ENCODE measurements around the gene PIK3CG. TPM values are rescaled to one million over a fixed set of nuclear protein-coding genes. Genes with fewer than 3 reads are reported as not detected.

PIK3CG gene
- total RNA-seq, 1 donor from 2014 or later, result 11.6 TPM

DNA sequence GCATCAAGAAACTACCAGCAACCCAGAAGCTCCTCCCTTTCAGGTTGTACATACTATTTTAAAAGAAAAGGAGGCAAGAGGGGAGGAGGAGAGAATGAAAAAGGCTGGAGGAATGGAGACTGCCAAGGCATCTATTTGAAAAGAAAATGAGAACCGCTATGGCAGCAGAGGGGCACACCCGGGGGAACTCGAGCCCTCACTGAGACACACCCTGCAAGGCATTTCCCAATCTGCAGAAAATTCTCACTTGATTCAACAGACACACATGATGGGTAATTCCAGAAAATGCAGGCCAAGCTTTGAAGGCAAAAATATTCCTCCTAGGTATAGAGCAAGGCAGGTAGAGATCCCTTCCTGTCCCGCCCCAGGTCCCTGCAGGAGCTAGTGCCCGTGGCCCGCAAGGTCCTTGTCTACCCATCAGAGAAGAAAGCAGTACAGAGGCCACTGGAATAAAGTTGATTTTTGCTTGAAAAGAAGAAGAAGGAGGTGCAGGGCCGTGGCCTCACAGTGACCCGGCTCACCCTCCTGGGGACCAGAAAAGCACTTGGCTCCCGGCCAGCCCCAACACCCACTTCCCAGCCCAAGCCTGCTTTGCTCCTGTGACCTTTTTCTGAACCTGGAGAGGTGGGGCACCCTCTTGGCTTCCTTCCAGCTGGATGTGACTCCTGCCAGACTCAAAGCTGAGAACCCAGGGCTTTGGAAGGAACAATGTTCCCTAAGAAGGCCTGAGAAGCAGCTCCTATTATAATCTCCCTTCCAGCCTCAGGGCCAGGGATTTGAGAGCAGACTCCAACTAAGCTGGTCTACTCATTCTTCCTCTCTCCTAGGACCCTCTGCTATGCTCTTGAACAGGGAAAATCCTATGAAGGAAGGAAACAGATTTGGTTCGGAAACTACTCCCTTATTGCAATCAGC lies 6.2 kb upstream of the PIK3CG start:
- DNase-seq (ENCODE audit: low read depth, low spot score), result no peak

DNA sequence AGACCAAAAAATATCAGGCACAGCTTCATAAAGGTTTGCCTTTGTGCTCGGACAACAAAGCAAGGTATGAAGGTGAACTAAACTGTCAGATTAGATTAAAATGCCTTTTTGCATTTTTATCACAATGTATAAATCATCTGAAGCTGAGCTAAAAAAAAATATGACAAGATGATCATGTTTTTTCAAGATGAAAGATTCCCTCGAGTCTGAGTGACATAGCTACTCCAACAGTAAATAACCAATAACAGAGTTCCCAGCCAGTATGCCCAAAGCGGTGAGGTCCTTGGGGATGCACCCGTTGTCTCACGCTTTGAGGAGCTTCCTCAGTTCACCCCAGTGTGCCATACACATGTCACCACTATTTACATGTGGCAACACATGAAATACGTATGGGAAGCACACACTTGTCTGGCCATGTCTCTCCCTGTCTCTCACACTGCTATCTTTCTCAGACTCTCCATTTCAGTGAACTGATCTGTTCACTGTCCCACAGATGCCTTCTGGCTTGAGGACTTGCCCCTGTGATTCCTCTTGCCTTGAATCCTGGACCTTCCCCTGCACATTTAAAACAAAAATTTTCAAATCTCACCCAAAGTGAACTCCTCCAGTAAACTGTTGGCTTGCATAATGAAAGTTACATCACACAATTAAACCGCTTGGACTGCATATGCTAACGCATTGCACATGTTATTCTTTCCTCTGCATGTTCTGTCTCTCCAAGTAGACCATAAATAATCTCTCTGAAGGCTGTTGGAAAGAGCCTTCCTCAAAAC lies 2.6 kb upstream of the PIK3CG start:
- DNase-seq (ENCODE audit: low read depth, low spot score), result no peak

DNA sequence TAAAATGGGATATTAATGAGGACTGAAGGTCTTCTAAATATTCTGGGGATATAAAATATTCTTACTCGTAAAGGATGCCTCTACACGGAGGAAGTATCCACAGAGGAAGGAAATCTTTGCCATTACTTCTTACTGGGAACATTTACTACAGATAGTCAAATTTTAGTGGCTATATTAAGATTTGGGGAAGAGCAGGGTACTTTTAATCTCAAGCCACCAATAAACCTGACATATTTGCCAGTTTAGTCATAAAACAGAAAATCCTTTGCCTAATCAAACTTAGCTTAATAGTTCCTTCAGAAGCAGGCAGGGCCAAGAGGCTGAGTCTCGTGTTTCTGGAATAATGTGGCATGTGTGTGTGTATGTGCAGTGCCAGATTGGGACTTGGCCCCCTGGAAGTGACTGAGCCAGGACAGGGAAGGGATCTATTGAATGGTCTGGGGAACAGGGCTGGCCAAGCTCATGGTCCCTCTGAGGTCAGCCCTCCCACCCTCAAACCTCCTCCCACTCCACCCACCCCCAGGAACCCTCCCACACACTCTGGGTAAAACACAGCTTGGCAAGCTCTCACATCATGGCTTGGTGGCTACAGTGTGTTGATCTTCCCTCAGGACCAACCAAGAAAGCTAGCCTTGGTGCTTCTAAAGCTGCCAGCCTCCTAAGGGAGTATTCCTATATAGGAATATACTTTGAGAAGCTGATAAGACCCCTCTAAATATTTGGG lies 1.6 kb upstream of the PIK3CG start:
- no peak for DNase-seq (ENCODE audit: low read depth, low spot score)

- DNase-seq (ENCODE audit: low read depth, low spot score), result no peak
Observed at GRCh38 chr7:106864298-106865081, 592 bp upstream of the PIK3CG start.

DNA sequence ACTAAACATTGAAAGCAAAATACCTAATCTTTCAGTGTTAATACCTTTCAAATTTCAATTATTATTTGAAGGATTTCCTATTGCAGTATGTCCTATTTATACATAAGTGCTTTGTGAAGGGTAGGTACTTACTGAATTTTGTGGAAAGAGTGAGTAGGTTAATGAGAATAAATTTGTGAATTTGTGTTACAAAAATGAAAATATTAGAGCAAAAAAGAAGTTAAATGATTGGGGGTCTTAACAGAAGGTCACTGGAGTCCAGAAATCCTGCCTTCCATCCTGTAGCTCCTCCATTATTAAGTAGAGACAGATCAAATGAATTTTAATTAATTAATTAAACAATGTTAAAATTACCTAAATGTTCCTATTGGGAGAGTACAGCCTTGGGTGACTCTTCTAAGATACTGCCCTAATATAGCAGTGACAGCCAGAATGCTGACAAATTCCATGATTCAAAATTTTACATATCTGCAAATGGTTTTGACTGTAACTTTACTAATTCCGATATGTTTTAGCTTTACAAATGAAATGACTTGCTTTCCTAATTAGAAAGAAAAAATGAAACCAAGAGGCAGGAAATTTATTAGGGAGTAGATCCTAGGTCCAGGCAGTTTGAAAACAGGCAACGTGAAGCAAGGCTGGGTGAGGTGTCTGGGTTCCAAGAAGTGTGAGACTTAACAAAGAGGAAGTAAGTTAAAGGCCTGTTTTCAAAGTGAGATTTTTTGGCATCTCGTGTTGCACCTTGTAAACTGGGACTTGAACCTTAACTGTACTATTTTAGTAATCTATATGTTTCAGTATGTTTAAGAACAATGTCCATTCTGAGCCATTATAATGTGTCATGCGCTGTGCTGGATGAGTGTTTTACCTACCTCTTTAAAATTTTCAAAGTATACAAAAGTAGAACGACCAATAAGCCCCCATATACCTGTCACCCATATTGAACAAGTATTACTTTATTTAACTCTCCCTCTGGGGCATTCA lies 1.5 kb downstream of the PIK3CG start:
- DNase-seq (ENCODE audit: low read depth, low spot score), result no peak

- DNase-seq (ENCODE audit: low read depth, low spot score), result no peak
Observed at GRCh38 chr7:106867641-106868351, 2.7 kb downstream of the PIK3CG start.

DNA sequence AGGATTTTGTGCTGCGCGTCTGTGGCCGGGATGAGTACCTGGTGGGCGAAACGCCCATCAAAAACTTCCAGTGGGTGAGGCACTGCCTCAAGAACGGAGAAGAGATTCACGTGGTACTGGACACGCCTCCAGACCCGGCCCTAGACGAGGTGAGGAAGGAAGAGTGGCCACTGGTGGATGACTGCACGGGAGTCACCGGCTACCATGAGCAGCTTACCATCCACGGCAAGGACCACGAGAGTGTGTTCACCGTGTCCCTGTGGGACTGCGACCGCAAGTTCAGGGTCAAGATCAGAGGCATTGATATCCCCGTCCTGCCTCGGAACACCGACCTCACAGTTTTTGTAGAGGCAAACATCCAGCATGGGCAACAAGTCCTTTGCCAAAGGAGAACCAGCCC lies 3.3 kb downstream of the PIK3CG start:
- DNase-seq (ENCODE audit: low read depth, low spot score), result no peak

DNA sequence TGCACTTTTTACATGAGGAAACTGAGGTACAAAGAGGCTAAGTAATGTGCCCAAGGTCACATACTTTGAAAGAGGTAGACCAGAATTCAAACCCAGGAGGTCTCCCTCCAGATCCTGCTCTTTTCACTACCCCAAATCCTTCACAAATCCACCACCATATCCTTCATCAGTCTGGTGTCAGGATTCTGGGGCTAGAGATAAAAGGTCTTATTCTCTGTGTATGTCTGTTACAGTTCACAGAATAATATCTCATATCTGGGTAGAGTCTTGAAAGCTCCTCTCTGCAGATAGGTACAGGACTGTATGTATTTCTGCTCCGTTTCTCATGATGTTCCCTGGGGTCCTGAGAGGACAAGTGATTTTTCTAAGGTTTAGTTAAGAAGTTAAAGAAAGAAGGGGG lies 4.9 kb downstream of the PIK3CG start:
- no peak for DNase-seq (ENCODE audit: low read depth, low spot score)

DNA sequence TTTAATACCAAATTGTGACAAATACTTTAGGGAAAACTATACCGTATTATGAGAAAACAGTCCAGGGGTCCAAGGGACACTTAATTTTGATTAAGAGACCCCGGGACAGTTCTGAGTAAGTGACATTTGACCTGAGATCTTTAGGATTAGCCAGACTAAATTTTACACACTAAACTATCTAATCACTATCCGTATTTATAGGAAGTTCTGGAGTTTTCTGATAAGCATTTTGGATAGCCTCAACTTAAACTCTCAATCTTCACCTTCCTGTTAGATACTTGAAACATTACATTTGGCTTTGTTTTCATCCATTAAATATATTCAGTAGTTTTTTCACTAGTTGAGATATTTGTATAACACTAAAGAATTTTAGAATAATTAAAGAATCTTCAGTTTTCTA lies 5.4 kb downstream of the PIK3CG start:
- no peak for DNase-seq (ENCODE audit: low read depth, low spot score)

- no peak for DNase-seq (ENCODE audit: low read depth, low spot score)
Observed at GRCh38 chr7:106870983-106871410, 5.9 kb downstream of the PIK3CG start.

- no peak for DNase-seq (ENCODE audit: low read depth, low spot score)
Observed at GRCh38 chr7:106871793-106872571, 6.9 kb downstream of the PIK3CG start.

- DNase-seq (ENCODE audit: low read depth, low spot score), result no peak
Observed at GRCh38 chr7:106872763-106873162, 7.7 kb downstream of the PIK3CG start.

GRCh38 chr7:106874076-106874475 lies 9.0 kb downstream of the PIK3CG start:
- no peak for DNase-seq (ENCODE audit: low read depth, low spot score)

DNA sequence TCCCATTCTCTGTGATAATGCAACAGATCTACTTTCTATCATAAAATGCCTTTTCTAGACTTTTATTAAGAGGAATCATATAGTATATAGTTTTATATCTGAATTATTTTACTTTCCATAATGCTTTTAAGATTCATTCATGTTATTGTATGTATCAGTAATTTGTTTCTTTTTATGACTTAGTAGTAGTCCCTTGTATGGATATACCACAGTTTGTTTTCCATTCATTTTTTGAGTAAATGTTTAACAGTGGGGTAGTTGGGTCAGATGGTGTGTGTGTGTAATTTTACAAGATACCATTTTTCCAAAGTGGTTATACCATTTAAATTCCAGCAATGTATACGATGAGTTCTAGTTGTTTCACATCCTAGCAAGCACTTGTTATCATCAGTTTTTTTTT lies 10.4 kb downstream of the PIK3CG start:
- DNase-seq (ENCODE audit: low read depth, low spot score), result no peak

GRCh38 chr7:106878748-106879439 lies 13.8 kb downstream of the PIK3CG start:
- DNase-seq (ENCODE audit: low read depth, low spot score), result no peak

- DNase-seq (ENCODE audit: low read depth, low spot score), result no peak
Observed at GRCh38 chr7:106881984-106882383, 16.9 kb downstream of the PIK3CG start.

DNA sequence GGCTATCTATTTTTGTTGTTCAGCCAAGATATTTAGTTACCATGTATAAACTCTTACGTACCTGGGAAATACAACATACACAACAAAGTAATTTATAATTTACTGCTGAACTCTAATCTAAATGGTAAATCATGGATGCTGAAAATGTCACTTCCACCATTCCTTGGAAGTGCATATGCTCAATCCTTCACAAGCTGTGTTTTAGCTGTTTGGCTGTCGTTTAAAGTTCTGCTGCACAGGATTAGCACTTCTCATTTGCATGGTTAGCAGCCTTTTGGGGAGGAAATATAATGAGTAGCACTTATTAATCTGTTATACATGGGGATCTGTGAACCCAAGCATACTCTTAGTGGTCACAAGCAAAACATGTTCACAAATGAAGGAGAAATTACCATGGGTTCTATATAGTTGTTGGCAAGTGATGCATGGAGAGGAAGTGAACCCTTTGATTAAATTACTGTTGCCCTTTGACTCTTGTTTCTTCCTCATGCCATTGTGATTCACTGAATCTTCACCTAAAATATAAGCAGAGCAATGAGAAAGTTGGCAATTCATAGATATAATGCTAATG lies 18.5 kb downstream of the PIK3CG start:
- no peak for DNase-seq (ENCODE audit: low read depth, low spot score)

All from pulmonary artery endothelial cell (primary cell).